ENCODE data around the gene UBE3A.

GRCh38 chr15:25445412-25445811, 6.6 kb upstream of the UBE3A start:
- TF ChIP-seq POLR2A (IDR thresholded peaks at IDR 0.05; ENCODE audit: borderline replicate concordance, extremely low read depth, insufficient read depth, insufficient read length) (no peak), ZBTB33 (IDR thresholded peaks at IDR 0.05; ENCODE audit: extremely low read depth, insufficient replicate concordance, low read length) (no peak), EZH2phosphoT487 (IDR thresholded peaks at IDR 0.05; ENCODE audit: borderline replicate concordance) (no peak), EZH2 (IDR thresholded peaks at IDR 0.05) (no peak), RAD21 (IDR thresholded peaks at IDR 0.05; ENCODE audit: low read depth) (no peak), CTCF (IDR thresholded peaks at IDR 0.05 in 2 of 3, conservative IDR thresholded peaks at IDR 0.05 in 1 of 3; ENCODE audit: borderline replicate concordance in 1 of 3, insufficient read depth in 1 of 3, low read depth in 2 of 3, low read length in 2 of 3) (no peak), CEBPB (IDR thresholded peaks at IDR 0.05; ENCODE audit: low read depth) (no peak), ZFX (IDR thresholded peaks at IDR 0.05) (no peak), REST (IDR thresholded peaks at IDR 0.05; ENCODE audit: low read depth) (no peak), YY1 (IDR thresholded peaks at IDR 0.05; ENCODE audit: extremely low read depth, insufficient replicate concordance, low read depth, low read length) (no peak), POLR2AphosphoS5 (IDR thresholded peaks at IDR 0.05; ENCODE audit: low read depth, low read length) (no peak), EGR1 (IDR thresholded peaks at IDR 0.05; ENCODE audit: low read depth) (no peak), SIN3A (IDR thresholded peaks at IDR 0.05; ENCODE audit: low read depth) (no peak)
